Spleen (tissue), 7 donors: ENCODE results near the gene FOXI2.

ENCODE experiments used
- POLR2A ChIP-seq, 3 donors: fragments of 450-650 bp; IDR thresholded peaks; one replicate each; pipeline ENCODE4 v1.5.1; 2017; ENCODE audit warnings: antibody characterized with exemption in 3 of 3, mild to moderate bottlenecking in 1 of 3
- POLR2AphosphoS5 ChIP-seq, 3 donors: sonication (generic); formaldehyde crosslinking; IDR thresholded peaks; one replicate each; pipeline ENCODE4 v1.5.1; 2017; ENCODE audit warnings: antibody characterized with exemption in 3 of 3
- TF ChIP-seq, protein P1 (sequence below), 11 experiments: fragments of 200-600 bp in 7 of 11; fragments of 450-650 bp in 4 of 11; sonication (generic) in 4 of 11; IDR thresholded peaks in 8 of 11; conservative IDR thresholded peaks in 3 of 11; 1 replicate in 7 of 11; 2 replicates in 4 of 11; pipeline versions ENCODE4 v1.4.0 to v1.8.0; 2016 to 2021; ENCODE audit warnings: antibody characterized with exemption in 11 of 11, inconsistent platforms in 4 of 11, mild to moderate bottlenecking in 1 of 11
- donor health status: DM: no; HTN: no; CAD: no; lungs with moderate emphysema.
- donor health status: DM: no; HTN: no; CAD: no.
- donor health status: DM: no; HTN: no; CAD: no.

- TF ChIP-seq POLR2A (IDR thresholded peaks at IDR 0.05): no peak
- TF ChIP-seq POLR2AphosphoS5 (IDR thresholded peaks at IDR 0.05): no peak
- TF ChIP-seq, protein P1, sequence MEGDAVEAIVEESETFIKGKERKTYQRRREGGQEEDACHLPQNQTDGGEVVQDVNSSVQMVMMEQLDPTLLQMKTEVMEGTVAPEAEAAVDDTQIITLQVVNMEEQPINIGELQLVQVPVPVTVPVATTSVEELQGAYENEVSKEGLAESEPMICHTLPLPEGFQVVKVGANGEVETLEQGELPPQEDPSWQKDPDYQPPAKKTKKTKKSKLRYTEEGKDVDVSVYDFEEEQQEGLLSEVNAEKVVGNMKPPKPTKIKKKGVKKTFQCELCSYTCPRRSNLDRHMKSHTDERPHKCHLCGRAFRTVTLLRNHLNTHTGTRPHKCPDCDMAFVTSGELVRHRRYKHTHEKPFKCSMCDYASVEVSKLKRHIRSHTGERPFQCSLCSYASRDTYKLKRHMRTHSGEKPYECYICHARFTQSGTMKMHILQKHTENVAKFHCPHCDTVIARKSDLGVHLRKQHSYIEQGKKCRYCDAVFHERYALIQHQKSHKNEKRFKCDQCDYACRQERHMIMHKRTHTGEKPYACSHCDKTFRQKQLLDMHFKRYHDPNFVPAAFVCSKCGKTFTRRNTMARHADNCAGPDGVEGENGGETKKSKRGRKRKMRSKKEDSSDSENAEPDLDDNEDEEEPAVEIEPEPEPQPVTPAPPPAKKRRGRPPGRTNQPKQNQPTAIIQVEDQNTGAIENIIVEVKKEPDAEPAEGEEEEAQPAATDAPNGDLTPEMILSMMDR (IDR thresholded peaks at IDR 0.05 in 8 of 11, conservative IDR thresholded peaks at IDR 0.05 in 3 of 11): no peak
Observed at GRCh38 chr10:127739908-127740307, 2.9 kb downstream of the FOXI2 start.
